ENCODE results near the gene GNAS.
A peak's percentile ranks its signal among the peaks of the same experiment; 100 is the strongest.

GNAS gene

GRCh38 chr20:58867211-58867610 is 14.7 kb downstream of the GNAS start:
- TF ChIP-seq, protein P1, sequence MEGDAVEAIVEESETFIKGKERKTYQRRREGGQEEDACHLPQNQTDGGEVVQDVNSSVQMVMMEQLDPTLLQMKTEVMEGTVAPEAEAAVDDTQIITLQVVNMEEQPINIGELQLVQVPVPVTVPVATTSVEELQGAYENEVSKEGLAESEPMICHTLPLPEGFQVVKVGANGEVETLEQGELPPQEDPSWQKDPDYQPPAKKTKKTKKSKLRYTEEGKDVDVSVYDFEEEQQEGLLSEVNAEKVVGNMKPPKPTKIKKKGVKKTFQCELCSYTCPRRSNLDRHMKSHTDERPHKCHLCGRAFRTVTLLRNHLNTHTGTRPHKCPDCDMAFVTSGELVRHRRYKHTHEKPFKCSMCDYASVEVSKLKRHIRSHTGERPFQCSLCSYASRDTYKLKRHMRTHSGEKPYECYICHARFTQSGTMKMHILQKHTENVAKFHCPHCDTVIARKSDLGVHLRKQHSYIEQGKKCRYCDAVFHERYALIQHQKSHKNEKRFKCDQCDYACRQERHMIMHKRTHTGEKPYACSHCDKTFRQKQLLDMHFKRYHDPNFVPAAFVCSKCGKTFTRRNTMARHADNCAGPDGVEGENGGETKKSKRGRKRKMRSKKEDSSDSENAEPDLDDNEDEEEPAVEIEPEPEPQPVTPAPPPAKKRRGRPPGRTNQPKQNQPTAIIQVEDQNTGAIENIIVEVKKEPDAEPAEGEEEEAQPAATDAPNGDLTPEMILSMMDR (IDR thresholded peaks at IDR 0.05; ENCODE audit: insufficient read depth, low read length, missing control alignments), result no peak
- H3K4me3 ChIP-seq (ENCODE audit: low read depth, low read length), result no peak overlapping the region
- ChIA-PET CTCF (interaction anchor here (0.5 to 3.3 kb wide), 26 partner anchors 7 to 654 kb away, joined by 3 to 49 read pairs (median 4); partner anchors contain the start of genes GNAS and NELFCD), POLR2A (no interaction called here)
- DNase-seq (ENCODE audit: low read depth, low spot score), result no peak

DNA sequence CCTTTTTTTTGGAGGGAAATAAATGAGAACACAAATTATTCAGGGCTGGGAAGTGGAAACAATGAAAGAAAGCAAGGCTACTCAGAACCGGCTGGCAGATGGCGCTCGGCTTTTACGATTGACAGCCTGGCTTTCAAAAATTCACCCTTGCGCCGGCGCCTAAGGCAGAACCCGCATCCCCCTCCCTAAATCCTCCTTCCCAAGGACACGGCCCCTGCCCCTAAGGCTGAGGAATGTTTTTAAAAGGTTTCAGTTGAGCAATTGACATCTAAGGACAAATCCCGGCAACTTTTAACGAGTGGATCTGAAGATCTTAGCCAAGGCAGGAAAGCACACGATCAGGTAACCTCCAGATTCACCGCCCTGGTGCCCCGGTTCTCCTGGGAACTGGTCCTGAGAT is 16.3 kb downstream of the GNAS start:
- TF ChIP-seq, protein P1 (IDR thresholded peaks at IDR 0.05; ENCODE audit: insufficient read depth, low read length, missing control alignments), result peak; percentile 48
- ChIA-PET CTCF (interaction anchor here (1.0 to 5.1 kb wide), 19 partner anchors 8 to 627 kb away, joined by 3 to 114 read pairs (median 11); partner anchors contain the start of genes ATP5F1E, GNAS, GNAS-AS1 and NELFCD), POLR2A (no interaction called here)
- no peak for DNase-seq (ENCODE audit: low read depth, low spot score)
- H3K4me3 ChIP-seq (ENCODE audit: low read depth, low read length), result no peak overlapping the region

- DNase-seq (ENCODE audit: low read depth, low spot score), result no peak
- H3K4me3 ChIP-seq (ENCODE audit: low read depth, low read length), result no peak overlapping the region
- TF ChIP-seq, protein P1 (IDR thresholded peaks at IDR 0.05; ENCODE audit: insufficient read depth, low read length, missing control alignments), result no peak
- ChIA-PET CTCF (interaction anchor here (0.6 to 5.1 kb wide), 54 partner anchors 9 to 660 kb away, joined by 3 to 114 read pairs (median 4); partner anchors contain the start of genes ATP5F1E, GNAS, GNAS-AS1 and NELFCD), POLR2A (interaction anchor here (0.6 kb wide), 1 partner anchor 52 kb away, joined by 3 read pairs; no protein-coding TSS in a partner anchor)
Measured at GRCh38 chr20:58869662-58870227, 17.2 kb downstream of the GNAS start.

GRCh38 chr20:58870293-58871014 is 17.9 kb downstream of the GNAS start:
- no peak for DNase-seq (ENCODE audit: low read depth, low spot score)
- TF ChIP-seq, protein P1 (IDR thresholded peaks at IDR 0.05; ENCODE audit: insufficient read depth, low read length, missing control alignments), result peak; percentile 94
- no peak overlapping the region for H3K4me3 ChIP-seq (ENCODE audit: low read depth, low read length)
- POLR2A ChIA-PET, result interaction anchor here (0.6 kb wide), 1 partner anchor 52 kb away, joined by 3 read pairs; no protein-coding TSS in a partner anchor
- CTCF ChIA-PET, result interaction anchor here (0.6 to 5.1 kb wide), 51 partner anchors 9 to 660 kb away, joined by 3 to 114 read pairs (median 4); partner anchors contain the start of genes ATP5F1E, GNAS, GNAS-AS1 and NELFCD

- ChIA-PET POLR2A (no interaction called here), CTCF (interaction anchor here (0.6 to 5.1 kb wide), 11 partner anchors 9 to 624 kb away, joined by 3 to 114 read pairs (median 19); partner anchors contain the start of genes GNAS and GNAS-AS1)
- no peak for DNase-seq (ENCODE audit: low read depth, low spot score)
- TF ChIP-seq, protein P1 (IDR thresholded peaks at IDR 0.05; ENCODE audit: insufficient read depth, low read length, missing control alignments), result no peak
- H3K4me3 ChIP-seq (ENCODE audit: low read depth, low read length), result no peak overlapping the region
Measured at GRCh38 chr20:58871533-58872102, 19.1 kb downstream of the GNAS start.
